Calu3 (cell line): ENCODE measurements around the gene LINGO4. TPM values are rescaled to one million over a fixed set of nuclear protein-coding genes. Genes with fewer than 3 reads are reported as not detected.

ENCODE experiments used
- BruUV-seq: library from RNA; stranded (reverse); fragments of 400-500 nt; replicated peaks from 2 replicates; lab custom pipeline; 2021; lab: Mats Ljungman, UMichigan
- CTCF ChIA-PET: fragments of 300-600 bp; sonication (Branson Sonifier 250); formaldehyde crosslinking; loops from one replicate; lab custom pipeline; 2022; ENCODE audit warnings: antibody characterized with exemption; lab: Charles Lee
- DNase-seq: peaks from one replicate; pipeline ENCODE4 v3.0.0; 2022
- H3K27ac Mint-ChIP-seq: one replicate; pipeline ENCODE4 v1.8.0; 2022; ENCODE audit warnings: mixed read lengths; ENCODE audit not compliant: unreplicated experiment
- H3K27me3 Mint-ChIP-seq: one replicate; pipeline ENCODE4 v1.8.0; 2022; ENCODE audit warnings: mixed read lengths; ENCODE audit not compliant: unreplicated experiment
- H3K36me3 Mint-ChIP-seq: one replicate; pipeline ENCODE4 v1.8.0; 2022; ENCODE audit warnings: mild to moderate bottlenecking, moderate library complexity, mixed read lengths; ENCODE audit not compliant: insufficient read depth, unreplicated experiment
- H3K4me1 Mint-ChIP-seq: one replicate; pipeline ENCODE4 v1.8.0; 2022; ENCODE audit warnings: mild to moderate bottlenecking, low read depth, mixed read lengths; ENCODE audit not compliant: unreplicated experiment
- H3K4me3 Mint-ChIP-seq: one replicate; pipeline ENCODE4 v1.8.0; 2022; ENCODE audit warnings: mild to moderate bottlenecking, low read depth, moderate library complexity, mixed read lengths; ENCODE audit not compliant: unreplicated experiment
- H3K9me3 Mint-ChIP-seq: one replicate; pipeline ENCODE4 v1.8.0; 2022; ENCODE audit warnings: low read depth, mixed read lengths; ENCODE audit not compliant: unreplicated experiment
- intact Hi-C: fragments of 100-400 bp; cut with micrococcal nuclease; formaldehyde crosslinking; loops from one replicate; pipeline ENCODE4 v1.10.0; 2022; ENCODE audit not compliant: unreplicated experiment
- total RNA-seq: library from RNA; stranded (reverse); gene quantifications from 2 replicates; pipeline ENCODE4 v1.2.3, GENCODE V29; 2022
- TF ChIP-seq, protein P1 (sequence below): fragments of 200-600 bp; IDR thresholded peaks from one replicate; pipeline ENCODE4 v1.8.0; 2022; ENCODE audit warnings: antibody characterized with exemption; ENCODE audit not compliant: unreplicated experiment

LINGO4 gene
- total RNA-seq, 1 experiment from 2014 or later: not detected

DNA sequence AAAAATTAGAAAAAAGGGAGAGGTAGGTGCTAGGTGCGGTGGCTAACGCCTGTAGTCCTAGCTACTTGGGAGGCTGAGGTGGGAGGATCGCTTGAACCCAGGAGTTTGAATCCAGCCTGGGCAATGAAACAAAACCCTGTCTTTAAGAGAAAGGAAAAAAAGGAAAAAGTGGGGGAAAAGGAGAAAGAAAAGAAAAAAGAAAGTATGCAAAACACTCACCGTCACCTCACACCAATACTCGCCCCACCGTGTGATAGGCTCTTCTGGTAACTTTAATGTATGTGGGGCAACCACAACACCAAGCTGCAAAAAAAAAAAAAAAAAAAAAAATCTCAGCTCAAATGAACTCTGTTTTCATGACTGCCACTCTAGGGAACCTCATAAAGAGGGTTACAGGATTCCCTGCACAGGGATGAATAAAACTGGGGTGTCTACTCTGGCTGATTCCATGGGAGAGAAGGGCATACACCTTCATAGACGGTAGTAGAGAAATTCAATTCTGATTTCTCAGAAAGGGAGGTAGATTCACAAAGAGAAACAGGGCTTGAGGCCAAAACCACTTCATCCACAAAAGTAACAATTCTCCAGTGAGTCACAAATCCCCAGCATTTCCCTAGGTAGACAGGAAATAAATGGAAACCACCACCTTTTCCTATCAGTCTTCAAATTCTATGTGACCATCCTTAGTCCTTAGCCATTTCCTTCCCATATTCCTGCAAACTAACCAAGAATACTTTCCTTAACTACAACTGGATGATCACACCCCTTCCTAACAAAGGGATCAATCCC, 44.4 kb downstream of the LINGO4 start:
- Mint-ChIP-seq H3K4me3 (no peak overlapping the region), H3K4me1 (peaks cover 23% of the 10 kb centered on the region), H3K9me3 (no peaks in the 10 kb centered on the region), H3K27me3 (no peaks in the 10 kb centered on the region), H3K36me3 (peaks cover 43% of the 10 kb centered on the region), H3K27ac (no peak overlapping the region)
- no TSS peak for BruUV-seq
- CTCF ChIA-PET: interaction anchor here (0.6 to 1.3 kb wide), 2 partner anchors 13 to 530 kb away, joined by 4 to 5 read pairs; no protein-coding TSS in a partner anchor
- DNase-seq: no peak
- TF ChIP-seq, protein P1, sequence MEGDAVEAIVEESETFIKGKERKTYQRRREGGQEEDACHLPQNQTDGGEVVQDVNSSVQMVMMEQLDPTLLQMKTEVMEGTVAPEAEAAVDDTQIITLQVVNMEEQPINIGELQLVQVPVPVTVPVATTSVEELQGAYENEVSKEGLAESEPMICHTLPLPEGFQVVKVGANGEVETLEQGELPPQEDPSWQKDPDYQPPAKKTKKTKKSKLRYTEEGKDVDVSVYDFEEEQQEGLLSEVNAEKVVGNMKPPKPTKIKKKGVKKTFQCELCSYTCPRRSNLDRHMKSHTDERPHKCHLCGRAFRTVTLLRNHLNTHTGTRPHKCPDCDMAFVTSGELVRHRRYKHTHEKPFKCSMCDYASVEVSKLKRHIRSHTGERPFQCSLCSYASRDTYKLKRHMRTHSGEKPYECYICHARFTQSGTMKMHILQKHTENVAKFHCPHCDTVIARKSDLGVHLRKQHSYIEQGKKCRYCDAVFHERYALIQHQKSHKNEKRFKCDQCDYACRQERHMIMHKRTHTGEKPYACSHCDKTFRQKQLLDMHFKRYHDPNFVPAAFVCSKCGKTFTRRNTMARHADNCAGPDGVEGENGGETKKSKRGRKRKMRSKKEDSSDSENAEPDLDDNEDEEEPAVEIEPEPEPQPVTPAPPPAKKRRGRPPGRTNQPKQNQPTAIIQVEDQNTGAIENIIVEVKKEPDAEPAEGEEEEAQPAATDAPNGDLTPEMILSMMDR: no peak
- intact Hi-C loops: no loop called here

DNA sequence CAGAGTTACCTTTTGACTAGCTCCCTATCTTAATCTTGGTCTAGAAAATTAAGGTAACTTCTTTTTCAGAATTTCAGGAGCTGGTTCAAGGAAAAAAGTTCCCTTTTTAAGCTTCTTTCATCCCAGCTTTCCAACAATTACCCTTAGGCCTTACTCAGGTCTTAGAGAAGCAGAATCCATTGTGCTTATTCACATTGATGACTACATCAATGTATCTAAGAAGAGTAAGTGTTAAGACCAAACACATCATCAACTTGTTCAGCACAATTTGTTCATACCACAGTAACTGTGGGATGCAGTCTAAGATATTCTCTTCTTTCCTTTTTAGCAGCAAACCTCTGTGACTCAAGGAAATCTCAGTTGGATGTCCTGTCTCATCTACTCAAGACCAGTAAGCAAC, 46.0 kb downstream of the LINGO4 start:
- no peak overlapping the region for H3K4me3 Mint-ChIP-seq
- BruUV-seq: no TSS peak
- no peak overlapping the region for H3K27ac Mint-ChIP-seq
- TF ChIP-seq, protein P1: no peak
- CTCF ChIA-PET: interaction anchor here (0.6 to 0.7 kb wide), 4 partner anchors 29 to 342 kb away, joined by 3 to 6 read pairs (median 4); no protein-coding TSS in a partner anchor
- no peaks in the 10 kb centered on the region for H3K9me3 Mint-ChIP-seq
- H3K27me3 Mint-ChIP-seq: no peaks in the 10 kb centered on the region
- H3K4me1 Mint-ChIP-seq: peaks cover 14% of the 10 kb centered on the region
- no peak for DNase-seq
- H3K36me3 Mint-ChIP-seq: peaks cover 41% of the 10 kb centered on the region
- intact Hi-C loops: no loop called here

DNA sequence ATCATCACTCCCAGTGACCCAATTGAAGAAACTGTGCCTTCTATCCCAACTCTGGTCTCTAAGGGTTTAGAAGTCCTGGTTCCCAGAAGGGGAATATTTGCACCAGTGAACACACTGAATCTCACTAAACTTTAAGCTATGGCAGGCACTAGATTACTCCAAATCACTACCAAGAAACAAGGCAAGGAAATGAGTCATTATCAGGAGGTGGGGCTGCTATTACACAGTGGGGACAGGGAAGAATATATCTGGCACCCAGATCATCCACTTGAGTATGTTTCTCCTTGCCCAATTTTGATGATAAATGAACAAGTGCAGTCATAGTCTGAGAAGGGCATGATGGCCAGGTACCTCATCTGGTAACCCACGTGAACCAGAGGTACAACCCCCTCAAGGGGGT, 48.9 kb downstream of the LINGO4 start:
- H3K27ac Mint-ChIP-seq: no peak overlapping the region
- H3K36me3 Mint-ChIP-seq: peaks cover 15% of the 10 kb centered on the region
- no peak overlapping the region for H3K4me3 Mint-ChIP-seq
- TF ChIP-seq, protein P1: no peak
- no TSS peak for BruUV-seq
- intact Hi-C loops: no loop called here
- H3K9me3 Mint-ChIP-seq: no peaks in the 10 kb centered on the region
- DNase-seq: no peak
- CTCF ChIA-PET: no interaction called here
- H3K27me3 Mint-ChIP-seq: no peaks in the 10 kb centered on the region
- H3K4me1 Mint-ChIP-seq: peaks cover 8% of the 10 kb centered on the region

Other genes with a start within 250 kb of the LINGO4 start
- gene SNX27, start 193.4 kb downstream of the LINGO4 start, total RNA-seq: 52.4 and 57.1 TPM in 2 replicates
- gene CELF3, start 88.6 kb downstream of the LINGO4 start, total RNA-seq: not detected in 2 replicates
- gene RIIAD1, start 83.9 kb downstream of the LINGO4 start, total RNA-seq: not detected in 2 replicates
- 106 and 118 TPM in 2 replicates for gene MRPL9, start 41.9 kb downstream of the LINGO4 start, total RNA-seq
- 20.2 and 25.7 TPM in 2 replicates for gene TDRKH, start 14.9 kb downstream of the LINGO4 start, total RNA-seq
- 0.19 and 1.2 TPM in 2 replicates for gene RORC, start 26.4 kb upstream of the LINGO4 start, total RNA-seq
- gene C2CD4D, start 34.4 kb upstream of the LINGO4 start, total RNA-seq: 1.7 and 2.5 TPM in 2 replicates
- not detected in 2 replicates for gene THEM5, start 48.3 kb upstream of the LINGO4 start, total RNA-seq
- 17.2 and 18.6 TPM in 2 replicates for gene THEM4, start 104.1 kb upstream of the LINGO4 start, total RNA-seq
- 882 and 921 TPM in 2 replicates for gene S100A10, start 188.4 kb upstream of the LINGO4 start, total RNA-seq
- gene S100A11, start 231.6 kb upstream of the LINGO4 start, total RNA-seq: 1,217 and 1,326 TPM in 2 replicates